Kidney tubule cell (primary cell): ENCODE measurements around the gene HS3ST6.
A peak's percentile ranks its signal among the peaks of the same experiment; 100 is the strongest.
"Not testable (repeated sequence)": the region's sequence is repeated elsewhere in the genome, so short reads cannot be mapped to it uniquely, and the experiment has no call there.

ENCODE experiments used
- DNase-seq: peaks from one replicate; pipeline ENCODE4 v3.0.0-alpha.2; 2018; ENCODE audit warnings: low spot score

Gene HS3ST6

GRCh38 chr16:1946495-1947368 lies 28.5 kb upstream of the HS3ST6 start:
- no peak for DNase-seq

- DNase-seq: no peak
These were observed 27.6 kb upstream of the HS3ST6 start for GRCh38 chr16:1945559-1946391.

DNA sequence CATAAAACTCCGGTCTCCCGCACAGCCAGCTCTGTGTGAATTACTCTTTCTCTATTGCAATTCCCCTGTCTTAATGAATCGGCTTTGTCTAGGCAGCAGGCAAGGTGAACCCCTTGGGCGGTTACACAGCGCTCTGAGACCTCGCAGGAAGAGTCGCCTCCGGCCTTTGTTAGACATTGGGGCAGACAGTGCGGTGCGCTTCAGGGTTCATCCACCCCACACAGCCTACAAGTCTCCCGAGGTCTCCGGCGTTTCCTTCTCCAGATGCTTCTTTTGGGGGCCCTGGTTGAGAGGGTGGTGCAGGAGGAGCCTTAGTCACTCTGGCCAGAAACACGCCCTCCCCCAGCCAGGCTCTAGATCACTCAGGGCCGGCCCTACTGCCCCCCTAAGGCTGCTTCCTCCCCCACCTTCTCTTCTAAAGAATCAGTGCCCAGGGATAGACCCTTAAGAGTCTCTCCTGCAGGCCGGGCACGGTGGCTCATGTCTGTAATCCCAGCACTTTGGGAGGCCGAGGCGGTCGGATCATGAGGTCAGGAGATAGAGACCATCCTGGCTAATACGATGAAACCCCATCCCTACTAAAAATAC lies 26.5 kb upstream of the HS3ST6 start:
- no peak for DNase-seq

- DNase-seq: peak; percentile 98
These were observed 24.9 kb upstream of the HS3ST6 start, which contains the start of gene MSRB1 for GRCh38 chr16:1942810-1943726. TSS of gene MSRB1 (minus strand) at chr16:1943199. CDS start at chr16:1943156, 43 bp downstream.

- peak; percentile 64 for DNase-seq
These were observed 24.0 kb upstream of the HS3ST6 start for GRCh38 chr16:1942047-1942809.

- DNase-seq: peak; percentile 85
These were observed 23.2 kb upstream of the HS3ST6 start for GRCh38 chr16:1941162-1942046.

- no peak for DNase-seq
These were observed 22.3 kb upstream of the HS3ST6 start for GRCh38 chr16:1940273-1941161.

- not testable (repeated sequence) for DNase-seq
These were observed 21.6 kb upstream of the HS3ST6 start for GRCh38 chr16:1939833-1940232.

DNA sequence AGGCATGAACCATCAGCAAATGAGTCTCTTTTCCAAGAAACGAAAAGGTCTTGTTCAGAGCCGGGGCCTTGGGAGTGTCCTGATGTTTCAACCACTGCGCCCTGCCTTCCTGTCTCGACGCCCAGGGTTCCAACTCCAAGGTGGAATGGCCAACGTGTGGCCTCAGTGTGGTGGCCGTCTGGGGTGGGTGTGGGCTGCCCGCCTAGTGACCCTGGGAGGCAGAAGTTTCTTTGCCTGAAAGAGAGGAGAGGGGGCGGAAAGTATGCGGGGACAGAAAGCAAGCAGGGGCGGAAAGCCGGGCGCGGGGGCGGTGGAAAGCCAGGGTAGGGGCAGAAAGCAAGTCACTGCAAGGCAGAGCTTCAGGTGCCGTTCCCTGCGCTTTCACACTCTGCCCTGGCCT lies 20.7 kb upstream of the HS3ST6 start:
- no peak for DNase-seq

DNA sequence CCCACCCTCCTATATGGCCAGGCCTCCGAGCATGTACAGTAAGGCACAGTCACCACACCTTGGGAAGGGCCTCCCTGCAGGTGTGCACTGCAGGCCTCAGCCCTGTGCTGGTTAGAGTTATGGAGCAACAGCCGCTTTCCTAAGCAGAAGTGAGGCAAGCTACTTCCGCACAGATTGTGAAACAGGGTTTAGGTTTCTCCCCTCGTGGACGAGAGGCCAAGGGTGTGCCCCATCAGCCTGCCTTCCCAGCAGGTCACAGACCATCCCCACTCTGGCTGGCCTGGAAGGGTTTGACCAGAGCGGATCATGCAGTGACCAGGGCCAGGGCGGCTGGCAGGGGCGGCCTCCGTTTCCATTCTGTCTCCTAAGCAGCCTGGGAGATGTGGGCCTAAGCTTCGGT lies 20.1 kb upstream of the HS3ST6 start:
- DNase-seq: no peak

DNA sequence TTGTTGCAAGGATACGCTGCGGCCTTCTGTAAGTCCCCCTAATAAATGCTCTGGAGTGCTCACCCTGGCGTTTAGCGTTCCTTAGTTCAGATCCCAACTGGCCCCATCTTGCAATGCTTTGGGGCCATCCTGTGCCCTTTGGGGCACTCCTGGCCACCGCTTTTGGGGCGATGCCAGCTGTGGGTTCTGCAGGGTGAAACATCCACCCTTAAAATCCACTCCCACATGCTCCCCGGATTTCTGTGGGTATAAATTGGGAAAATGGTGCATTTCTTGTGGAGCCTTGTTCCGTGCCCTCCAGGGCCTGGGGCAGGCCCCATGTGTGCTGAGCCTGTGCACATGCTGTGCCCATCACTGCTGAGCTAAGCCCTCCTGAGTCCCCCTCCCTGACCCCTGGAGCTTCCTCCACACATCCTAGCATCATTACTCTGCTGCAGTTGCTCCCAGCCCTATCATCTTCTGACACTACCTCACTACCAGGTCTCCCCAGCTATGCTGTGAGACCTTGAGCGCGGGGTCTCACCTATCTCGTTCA lies 18.8 kb upstream of the HS3ST6 start:
- DNase-seq: no peak

- DNase-seq: no peak
These were observed 15.0 kb upstream of the HS3ST6 start for GRCh38 chr16:1933097-1933661.

DNA sequence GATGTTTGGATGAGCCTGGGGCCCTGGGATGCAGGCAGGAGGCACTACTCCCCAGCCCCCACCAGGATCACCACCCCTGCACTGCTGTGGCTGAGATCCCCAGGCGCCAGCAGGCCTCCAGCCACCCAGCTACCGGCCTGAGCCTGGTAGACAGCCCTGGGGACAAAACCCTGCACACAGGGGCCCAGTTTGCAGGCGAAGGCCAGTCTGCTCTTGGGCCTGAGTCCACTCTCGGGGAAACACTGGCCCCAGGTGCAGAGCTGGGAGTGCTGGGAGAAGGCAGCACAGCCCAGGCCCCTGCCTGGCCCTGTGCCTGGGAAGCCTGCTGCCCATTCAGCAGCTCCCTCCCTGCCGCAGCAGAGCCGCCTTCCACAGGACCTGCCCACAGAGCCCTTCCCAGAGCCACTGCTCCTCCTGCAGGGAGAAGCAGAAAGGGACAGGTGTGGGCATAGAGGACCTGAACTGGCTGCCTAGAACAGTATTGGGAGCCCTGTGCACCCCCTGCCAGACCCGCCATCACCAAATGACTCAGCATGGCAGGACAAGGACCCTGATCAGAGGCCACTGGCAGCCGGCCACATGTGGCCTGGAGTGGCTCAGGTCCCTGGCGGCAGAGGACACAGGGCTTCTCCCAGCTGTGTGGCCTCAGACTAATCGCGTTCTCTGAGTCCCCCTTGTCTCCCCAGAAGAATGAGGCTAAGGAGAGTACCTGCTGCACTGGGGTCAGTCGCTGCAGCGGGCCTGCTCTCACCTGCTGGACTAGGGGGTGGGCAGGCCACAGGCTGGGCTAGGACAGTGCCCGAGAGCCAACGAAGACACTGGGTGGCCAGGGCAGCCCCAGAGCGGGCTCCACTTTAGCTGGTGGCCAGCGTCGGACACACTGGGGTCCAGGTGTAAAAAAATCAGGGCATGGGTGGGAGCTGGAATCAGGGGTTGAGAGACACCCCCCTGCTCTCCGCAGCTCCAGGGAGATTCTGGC lies 14.1 kb upstream of the HS3ST6 start:
- peak; percentile 54 for DNase-seq

DNA sequence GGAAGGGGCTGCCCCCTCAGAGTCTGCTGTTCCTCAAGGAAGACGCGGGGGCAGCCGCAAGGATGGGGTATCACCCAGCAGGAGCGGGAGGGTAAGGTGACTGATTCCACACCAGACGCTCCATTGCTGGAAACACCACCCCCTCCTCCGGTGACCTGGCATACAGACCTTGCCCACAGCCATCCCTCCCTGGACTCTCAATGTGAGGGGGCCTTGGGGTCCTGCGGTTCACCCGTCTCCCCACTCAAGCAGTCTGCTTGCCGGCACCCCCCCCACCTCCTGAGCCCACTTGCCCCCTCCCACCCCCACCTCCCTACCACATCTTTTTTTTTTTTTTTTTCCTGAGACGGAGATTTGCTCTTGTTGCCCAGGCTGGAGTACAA lies 12.1 kb upstream of the HS3ST6 start:
- no peak for DNase-seq

- DNase-seq: peak; percentile 87
These were observed 11.5 kb upstream of the HS3ST6 start for GRCh38 chr16:1929578-1930337.

GRCh38 chr16:1929105-1929504 lies 10.9 kb upstream of the HS3ST6 start:
- peak; percentile 30 for DNase-seq
